PFSK-1 (cell line): Measurements from ENCODE around the gene FSTL4.

Experiments
- FOXP2 ChIP-seq: optimal IDR thresholded peaks from 2 replicates; pipeline ENCODE3; 2011; ENCODE audit warnings: borderline replicate concordance, control low read depth, inconsistent platforms; ENCODE audit not compliant: insufficient read depth; ENCODE audit errors: extremely low read length, extremely low read depth
- POLR2AphosphoS5 ChIP-seq: IDR thresholded peaks from 2 replicates; pipeline ENCODE4 v1.6.1; 2012; ENCODE audit warnings: low read depth, mild to moderate bottlenecking, control low read depth, low read length, moderate library complexity
- REST ChIP-seq, 2 experiments: IDR thresholded peaks; 2 replicates each; pipeline versions ENCODE4 v1.6.1 to v1.8.0; 2011 to 2012; ENCODE audit warnings: low read depth in 2 of 2, low read length in 2 of 2, control low read depth in 1 of 2, inconsistent platforms in 1 of 2, mild to moderate bottlenecking in 1 of 2, moderate library complexity in 1 of 2; ENCODE audit not compliant: insufficient read depth in 1 of 2
- SIN3A ChIP-seq: IDR thresholded peaks from 2 replicates; pipeline ENCODE4 v1.6.1; 2012; ENCODE audit warnings: mild to moderate bottlenecking, low read length, moderate library complexity, borderline replicate concordance; ENCODE audit not compliant: insufficient read depth
- TAF1 ChIP-seq: IDR thresholded peaks from 2 replicates; pipeline ENCODE4 v1.6.1; 2012; ENCODE audit warnings: low read length, control low read depth, borderline replicate concordance; ENCODE audit not compliant: insufficient read depth

Gene FSTL4

DNA sequence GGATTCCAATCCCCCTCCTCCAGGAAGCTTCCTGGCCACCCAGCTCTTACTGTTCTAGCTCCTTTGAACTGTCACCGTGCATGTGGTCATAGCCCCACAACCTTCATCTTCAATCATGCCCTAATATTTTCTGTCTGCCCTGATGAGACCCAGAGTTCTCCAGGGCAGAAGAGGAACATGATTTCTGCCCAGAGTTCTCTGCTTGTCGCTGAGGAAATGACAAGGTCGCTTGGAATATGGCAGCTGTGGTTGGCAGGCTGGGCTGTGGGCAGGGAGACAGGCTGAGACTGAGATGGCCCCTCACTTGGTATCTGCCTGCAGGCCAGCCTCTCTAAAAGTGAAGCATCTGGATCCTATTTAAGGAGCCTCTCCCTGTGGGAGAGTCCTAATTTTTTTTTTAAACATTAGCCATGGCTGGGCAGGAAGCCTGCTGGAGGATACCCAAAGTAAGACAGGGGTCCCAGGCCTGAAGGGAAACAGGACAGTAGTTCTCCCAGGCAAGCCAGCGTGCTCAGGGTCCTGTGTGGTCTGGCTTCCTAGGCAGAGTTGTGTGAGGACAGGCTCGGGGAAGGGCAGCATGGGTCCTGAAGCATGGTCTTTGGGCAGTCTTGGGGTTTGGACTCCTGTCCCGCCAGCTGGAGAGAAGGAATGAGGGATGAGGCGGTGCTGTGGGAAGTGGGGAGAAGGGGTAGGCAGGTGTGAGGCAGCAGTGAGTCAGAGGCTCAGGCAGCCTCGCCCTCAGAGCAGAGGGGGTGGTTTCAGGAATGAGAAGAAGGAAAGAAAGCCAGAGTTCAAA is 242.1 kb downstream of the FSTL4 start:
- TF ChIP-seq REST (IDR thresholded peaks at IDR 0.05; ENCODE audit: insufficient read depth in 1 of 2, low read depth in 2 of 2, low read length in 2 of 2) (no peak), FOXP2 (no peak), POLR2AphosphoS5 (no peak), TAF1 (no peak)

GRCh38 chr5:133368916-133369783 is 243.2 kb downstream of the FSTL4 start:
- no peak for TF ChIP-seq TAF1
- no peak for TF ChIP-seq REST (IDR thresholded peaks at IDR 0.05; ENCODE audit: insufficient read depth in 1 of 2, low read depth in 2 of 2, low read length in 2 of 2)
- no peak for TF ChIP-seq FOXP2
- no peak for TF ChIP-seq POLR2AphosphoS5
- TF ChIP-seq SIN3A: no peak

- TF ChIP-seq SIN3A: no peak
- no peak for TF ChIP-seq REST (IDR thresholded peaks at IDR 0.05; ENCODE audit: insufficient read depth in 1 of 2, low read depth in 2 of 2, low read length in 2 of 2)
- TF ChIP-seq TAF1: no peak
- TF ChIP-seq POLR2AphosphoS5: no peak
- TF ChIP-seq FOXP2: no peak
Measured at GRCh38 chr5:133367984-133368383, 244.4 kb downstream of the FSTL4 start.

DNA sequence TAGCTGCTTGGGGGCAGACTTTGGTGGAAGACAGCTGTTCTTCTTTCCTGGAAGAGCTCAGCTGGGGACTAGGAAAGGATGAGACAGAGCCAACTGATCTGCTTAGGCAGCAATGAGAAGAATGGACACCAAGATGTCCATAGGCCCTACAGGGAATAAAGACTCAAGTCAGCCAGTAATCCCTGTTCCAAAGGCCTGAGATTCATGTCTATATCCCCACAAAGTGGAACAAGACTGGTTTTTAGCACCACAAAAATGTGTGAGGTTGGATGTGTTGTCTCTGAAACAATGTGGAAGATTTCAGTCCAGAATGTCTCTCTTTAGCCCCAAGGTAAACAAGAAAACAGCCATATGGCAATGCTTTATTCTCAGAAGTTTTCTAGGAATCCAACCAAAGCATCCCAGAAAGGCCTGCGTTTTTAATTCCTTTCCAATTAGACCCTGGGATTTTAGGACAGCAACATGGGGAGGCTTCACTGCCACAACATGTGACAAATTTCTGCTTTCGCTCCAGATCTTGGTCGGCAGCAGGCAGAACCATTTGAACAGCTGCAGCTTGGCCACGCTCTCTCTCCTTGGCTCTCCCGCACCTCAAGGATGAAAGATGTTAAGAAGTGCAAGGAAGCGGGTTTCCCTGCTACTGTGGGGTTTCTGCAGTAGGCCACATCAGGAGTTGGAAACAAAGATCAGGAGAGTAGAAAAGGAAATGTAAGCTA is 245.1 kb downstream of the FSTL4 start:
- no peak for TF ChIP-seq FOXP2
- no peak for TF ChIP-seq TAF1
- no peak for TF ChIP-seq SIN3A
- TF ChIP-seq POLR2AphosphoS5: no peak
- TF ChIP-seq REST (IDR thresholded peaks at IDR 0.05; ENCODE audit: insufficient read depth in 1 of 2, low read depth in 2 of 2, low read length in 2 of 2): no peak
